HAP-1 (cell line): ENCODE results near the gene TNFRSF14.
"Not testable (repeated sequence)": the region's sequence is repeated elsewhere in the genome, so short reads cannot be mapped to it uniquely, and the experiment has no call there.

ENCODE experiments used
- DNase-seq, 2 experiments: peaks; one replicate each; pipeline ENCODE4 v3.0.0-alpha.2; 2016 to 2020; ENCODE audit warnings: low spot score in 2 of 2
- H3K27me3 ChIP-seq: fragments of 250-450 bp; sonication (Bioruptor Pico); 2 replicates; pipeline ENCODE4 v1.5.1; 2020; ENCODE audit warnings: low read depth, mild to moderate bottlenecking, moderate library complexity
- H3K36me3 ChIP-seq: fragments of 250-450 bp; sonication (Bioruptor Pico); replicated peaks from 2 replicates; pipeline ENCODE4 v1.5.1; 2020; ENCODE audit warnings: mild to moderate bottlenecking
- H3K4me1 ChIP-seq: fragments of 250-450 bp; sonication (Bioruptor Pico); 2 replicates; pipeline ENCODE4 v1.5.1; 2020; ENCODE audit warnings: mild to moderate bottlenecking
- H3K4me3 ChIP-seq: fragments of 250-450 bp; sonication (Bioruptor Pico); 2 replicates; pipeline ENCODE4 v1.5.1; 2020; ENCODE audit warnings: mild to moderate bottlenecking, moderate library complexity
- H3K9me3 ChIP-seq: fragments of 250-450 bp; sonication (Bioruptor Pico); 2 replicates; pipeline ENCODE4 v1.5.1; 2020; ENCODE audit warnings: mild to moderate bottlenecking, moderate library complexity
- in situ Hi-C: fragments of 300-500 bp; cut with MboI; formaldehyde crosslinking; loops from 3 replicates; pipeline ENCODE4 v1.14.3; 2020; ENCODE audit warnings: low sequenced_read_pairs, inconsistent platforms, mixed read lengths

Gene TNFRSF14

GRCh38 chr1:2547210-2548067 lies 8.7 kb upstream of the TNFRSF14 start:
- in situ Hi-C loops = loop anchor here (5.0 kb wide), 1 partner anchor 135 kb away; the partner anchor contains the start of gene PEX10
- Histone ChIP-seq H3K4me3 (peak overlapping the region; percentile 37), H3K4me1 (peaks cover 43% of the 10 kb centered on the region), H3K9me3 (no peaks in the 10 kb centered on the region), H3K27me3 (no peaks in the 10 kb centered on the region), H3K36me3 (no peaks in the 10 kb centered on the region)
- DNase-seq = no peak

- Histone ChIP-seq H3K4me3 (no peak overlapping the region), H3K27me3 (no peaks in the 10 kb centered on the region), H3K36me3 (no peaks in the 10 kb centered on the region), H3K4me1 (peaks cover 43% of the 10 kb centered on the region), H3K9me3 (no peaks in the 10 kb centered on the region)
- DNase-seq = peak; percentile 58 to 89
- in situ Hi-C loops = loop anchor here (5.0 kb wide), 1 partner anchor 136 kb away; the partner anchor contains the start of gene PEX10
Measured at GRCh38 chr1:2548068-2548589, 8.0 kb upstream of the TNFRSF14 start.

GRCh38 chr1:2549367-2550029 lies 6.7 kb upstream of the TNFRSF14 start:
- in situ Hi-C loops = loop anchor here (5.0 kb wide), 1 partner anchor 137 kb away; the partner anchor contains the start of gene PEX10
- DNase-seq, H3K36me3 ChIP-seq, H3K9me3 ChIP-seq, H3K4me3 ChIP-seq, H3K27me3 ChIP-seq: not testable (repeated sequence)
- peaks cover 32% of the 10 kb centered on the region for H3K4me1 ChIP-seq

GRCh38 chr1:2550309-2550861 lies 5.8 kb upstream of the TNFRSF14 start:
- peaks cover 24% of the 10 kb centered on the region for H3K4me1 ChIP-seq
- H3K36me3 ChIP-seq, H3K27me3 ChIP-seq, H3K9me3 ChIP-seq, in situ Hi-C loops, DNase-seq, H3K4me3 ChIP-seq: not testable (repeated sequence)

GRCh38 chr1:2551544-2551943 lies 4.6 kb upstream of the TNFRSF14 start:
- H3K36me3 ChIP-seq, H3K27me3 ChIP-seq, DNase-seq, H3K9me3 ChIP-seq, in situ Hi-C loops, H3K4me3 ChIP-seq: not testable (repeated sequence)
- peaks cover 15% of the 10 kb centered on the region for H3K4me1 ChIP-seq

- Histone ChIP-seq H3K4me1 (peaks cover 12% of the 10 kb centered on the region), H3K9me3 (no peaks in the 10 kb centered on the region)
- in situ Hi-C loops = no loop called here
Measured at GRCh38 chr1:2552189-2552588, 4.0 kb upstream of the TNFRSF14 start.

GRCh38 chr1:2553076-2553475 lies 3.1 kb upstream of the TNFRSF14 start:
- in situ Hi-C loops, H3K4me1 ChIP-seq, H3K27me3 ChIP-seq, H3K9me3 ChIP-seq, DNase-seq, H3K36me3 ChIP-seq, H3K4me3 ChIP-seq: not testable (repeated sequence)

More at GRCh38 chr1:2552189-2552588, 4.0 kb upstream of the TNFRSF14 start:
- H3K4me3 ChIP-seq = no peak overlapping the region
- DNase-seq = no peak
- H3K36me3 ChIP-seq = no peaks in the 10 kb centered on the region
- H3K27me3 ChIP-seq = no peaks in the 10 kb centered on the region

GRCh38 chr1:2553871-2554620 lies 2.1 kb upstream of the TNFRSF14 start:
- Histone ChIP-seq H3K36me3 (no peaks in the 10 kb centered on the region), H3K9me3 (no peaks in the 10 kb centered on the region), H3K27me3 (no peaks in the 10 kb centered on the region), H3K4me1 (no peaks in the 10 kb centered on the region), H3K4me3 (no peak overlapping the region)
- in situ Hi-C loops = no loop called here
- DNase-seq = no peak

GRCh38 chr1:2554621-2555387 lies 1.4 kb upstream of the TNFRSF14 start:
- H3K4me1 ChIP-seq = no peaks in the 10 kb centered on the region
- H3K36me3 ChIP-seq = no peaks in the 10 kb centered on the region
- no peaks in the 10 kb centered on the region for H3K9me3 ChIP-seq
- no peaks in the 10 kb centered on the region for H3K27me3 ChIP-seq
- in situ Hi-C loops = no loop called here
- H3K4me3 ChIP-seq = no peak overlapping the region
- DNase-seq = no peak

- no peaks in the 10 kb centered on the region for H3K27me3 ChIP-seq
- no peak overlapping the region for H3K4me3 ChIP-seq
- in situ Hi-C loops = no loop called here
- H3K9me3 ChIP-seq = no peaks in the 10 kb centered on the region
- no peak for DNase-seq
- no peaks in the 10 kb centered on the region for H3K36me3 ChIP-seq
- H3K4me1 ChIP-seq = no peaks in the 10 kb centered on the region
Measured at GRCh38 chr1:2555634-2556276, 416 bp upstream of the TNFRSF14 start.

GRCh38 chr1:2556678-2557481 lies 709 bp downstream of the TNFRSF14 start:
- in situ Hi-C loops = no loop called here
- no peak overlapping the region for H3K4me3 ChIP-seq
- no peak for DNase-seq

More at GRCh38 chr1:2556678-2557481, 709 bp downstream of the TNFRSF14 start:
- H3K27me3 ChIP-seq = no peaks in the 10 kb centered on the region
- H3K4me1 ChIP-seq = no peaks in the 10 kb centered on the region
- no peaks in the 10 kb centered on the region for H3K36me3 ChIP-seq
- H3K9me3 ChIP-seq = no peaks in the 10 kb centered on the region
